ENCODE measurements around the gene ARPC1A. TPM values are rescaled to one million over a fixed set of nuclear protein-coding genes. Genes with fewer than 3 reads are reported as not detected.
"Not testable (repeated sequence)": the region's sequence is repeated elsewhere in the genome, so short reads cannot be mapped to it uniquely, and the experiment has no call there.

ARPC1A gene
- total RNA-seq, 8 experiments from 2014 or later, result 82.9 to 171 (median 106) TPM

- H3K4me1 ChIP-seq (replicated peaks in 1 of 2), result peaks cover 5 to 24% of the 10 kb centered on the region in 2 donors
- ATAC-seq (replicated peaks in 6 of 8), result peak in 4 of 8 experiments; percentile 10 to 25 (median 20)
- in situ Hi-C loops (cut with MboI; ENCODE audit: low pct_unique_long_range_greater_than_20kb in 2 of 9, low sequenced_read_pairs in 9 of 9, unreplicated experiment in 9 of 9), result no loop called here
- WGBS, 10 experiments, result 0 to 73% (median 30%) methylated on average over 1 to 10 of the region's 14 CpGs; no CpG with 5 or more reads in 3 of the 10 experiments
- H3K27ac ChIP-seq, result peak overlapping the region; percentile 86 to 95
- peak overlapping the region; percentile 84 to 99 (median 98) for H3K4me3 ChIP-seq
These were observed 651 bp upstream of the ARPC1A start for GRCh38 chr7:99325001-99325493.

- 0 to 6% (median 0%) methylated on average over 1 to 9 of the region's 10 CpGs; no CpG with 5 or more reads in 1 of the 10 experiments for WGBS, 10 experiments
- Histone ChIP-seq H3K27ac (peak overlapping the region; percentile 86 to 95), H3K4me1 (replicated peaks in 1 of 2) (peaks cover 5 to 17% of the 10 kb centered on the region in 2 donors), H3K4me3 (peak overlapping the region; percentile 84 to 99 (median 98))
- ATAC-seq (replicated peaks in 6 of 8), result no peak
- in situ Hi-C loops (cut with MboI; ENCODE audit: low pct_unique_long_range_greater_than_20kb in 2 of 9, low sequenced_read_pairs in 9 of 9, unreplicated experiment in 9 of 9), result no loop called here
These were observed 697 bp downstream of the ARPC1A start for GRCh38 chr7:99326408-99326782.

- in situ Hi-C loops (cut with MboI; ENCODE audit: low pct_unique_long_range_greater_than_20kb in 2 of 9, low sequenced_read_pairs in 9 of 9, unreplicated experiment in 9 of 9); H3K27ac ChIP-seq; H3K4me3 ChIP-seq: not testable (repeated sequence)
- H3K4me1 ChIP-seq (replicated peaks in 1 of 2), result peaks cover 0 to 11% of the 10 kb centered on the region in 2 donors
- WGBS, 10 experiments, result 0 to 100% (median 95%) methylated on average over 1 to 7 of the region's 8 CpGs
- peak in 3 of 8 experiments; percentile 15 to 68 (median 60) for ATAC-seq (replicated peaks in 6 of 8)
These were observed 4.7 kb downstream of the ARPC1A start for GRCh38 chr7:99330314-99330961.

GRCh38 chr7:99331002-99331401, 5.3 kb downstream of the ARPC1A start:
- peak in 2 of 8 experiments; percentile 16 to 19 for ATAC-seq (replicated peaks in 6 of 8)
- in situ Hi-C loops (cut with MboI; ENCODE audit: low pct_unique_long_range_greater_than_20kb in 2 of 9, low sequenced_read_pairs in 9 of 9, unreplicated experiment in 9 of 9), result no loop called here
- WGBS, 10 experiments, result 73 to 100% (median 93%) methylated on average over 1 to 2 of the region's 2 CpGs
- H3K27ac ChIP-seq, result no peak overlapping the region
- no peak overlapping the region for H3K4me3 ChIP-seq
- peaks cover 0 to 11% of the 10 kb centered on the region in 2 donors for H3K4me1 ChIP-seq (replicated peaks in 1 of 2)

DNA sequence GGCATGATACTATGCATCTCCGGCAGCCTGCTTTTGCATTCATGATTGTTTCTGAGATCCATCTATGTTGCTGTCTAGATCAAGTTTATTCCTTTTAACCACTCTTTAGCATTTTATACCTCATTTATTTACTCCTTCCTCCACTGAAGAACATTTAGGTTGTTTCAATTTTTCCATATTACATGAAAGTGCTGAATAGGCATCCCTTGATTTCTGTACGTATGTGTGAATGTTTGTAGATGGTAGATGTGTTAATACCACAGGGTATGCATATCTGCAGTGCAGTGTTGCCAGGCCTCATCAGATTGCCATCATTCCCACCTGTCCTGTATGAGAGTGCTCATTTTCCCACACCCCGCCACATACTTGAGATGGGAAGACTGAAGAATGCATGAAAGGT, 13.9 kb downstream of the ARPC1A start:
- 83 to 100% (median 98%) methylated on average over 1 to 3 of the region's 3 CpGs for WGBS, 10 experiments
- no peaks in the 10 kb centered on the region for H3K4me1 ChIP-seq (replicated peaks in 1 of 2)
- no peak overlapping the region for H3K27ac ChIP-seq
- ATAC-seq (replicated peaks in 6 of 8), result no peak
- H3K4me3 ChIP-seq, result no peak overlapping the region
- in situ Hi-C loops (cut with MboI; ENCODE audit: low pct_unique_long_range_greater_than_20kb in 2 of 9, low sequenced_read_pairs in 9 of 9, unreplicated experiment in 9 of 9), result no loop called here

- WGBS, 10 experiments, result 33 to 100% (median 90%) methylated on average over 1 to 3 of the region's 3 CpGs; no CpG with 5 or more reads in 1 of the 10 experiments
- no peak overlapping the region for H3K27ac ChIP-seq
- ATAC-seq (replicated peaks in 6 of 8), result no peak
- in situ Hi-C loops (cut with MboI; ENCODE audit: low pct_unique_long_range_greater_than_20kb in 2 of 9, low sequenced_read_pairs in 9 of 9, unreplicated experiment in 9 of 9), result no loop called here
- no peak overlapping the region for H3K4me3 ChIP-seq
- no peaks in the 10 kb centered on the region for H3K4me1 ChIP-seq (replicated peaks in 1 of 2)
These were observed 15.0 kb downstream of the ARPC1A start for GRCh38 chr7:99340659-99341058.

DNA sequence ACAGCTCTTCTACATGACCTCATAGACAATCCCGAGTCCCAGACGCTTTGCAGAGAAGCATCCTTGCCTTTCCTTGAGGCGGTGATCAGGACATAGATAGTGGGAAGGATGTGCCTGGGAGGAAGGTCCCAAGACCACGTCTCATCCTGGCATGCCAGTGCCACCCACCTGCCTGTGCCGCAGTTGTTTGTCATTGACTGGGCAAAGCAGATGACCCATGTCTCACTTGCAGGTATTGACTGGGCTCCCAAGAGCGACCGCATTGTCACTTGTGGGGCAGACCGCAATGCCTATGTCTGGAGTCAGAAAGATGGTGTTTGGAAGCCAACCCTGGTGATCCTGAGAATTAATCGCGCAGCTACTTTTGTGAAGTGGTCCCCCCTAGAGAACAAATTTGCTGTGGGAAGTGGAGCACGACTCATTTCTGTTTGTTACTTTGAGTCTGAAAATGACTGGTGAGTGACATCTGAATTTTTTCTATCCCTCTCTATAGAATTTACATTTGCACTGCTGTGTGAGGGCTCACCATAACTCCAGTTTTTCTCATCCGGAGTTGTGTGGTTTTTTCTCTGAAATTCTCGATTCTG, 18.5 kb downstream of the ARPC1A start:
- WGBS, 10 experiments, result 40 to 100% (median 91%) methylated on average over 1 to 9 of the region's 13 CpGs
- H3K4me3 ChIP-seq, result no peak overlapping the region
- H3K4me1 ChIP-seq (replicated peaks in 1 of 2), result no peaks in the 10 kb centered on the region
- no peak overlapping the region for H3K27ac ChIP-seq
- in situ Hi-C loops (cut with MboI; ENCODE audit: low pct_unique_long_range_greater_than_20kb in 2 of 9, low sequenced_read_pairs in 9 of 9, unreplicated experiment in 9 of 9), result no loop called here
- no peak for ATAC-seq (replicated peaks in 6 of 8)

DNA sequence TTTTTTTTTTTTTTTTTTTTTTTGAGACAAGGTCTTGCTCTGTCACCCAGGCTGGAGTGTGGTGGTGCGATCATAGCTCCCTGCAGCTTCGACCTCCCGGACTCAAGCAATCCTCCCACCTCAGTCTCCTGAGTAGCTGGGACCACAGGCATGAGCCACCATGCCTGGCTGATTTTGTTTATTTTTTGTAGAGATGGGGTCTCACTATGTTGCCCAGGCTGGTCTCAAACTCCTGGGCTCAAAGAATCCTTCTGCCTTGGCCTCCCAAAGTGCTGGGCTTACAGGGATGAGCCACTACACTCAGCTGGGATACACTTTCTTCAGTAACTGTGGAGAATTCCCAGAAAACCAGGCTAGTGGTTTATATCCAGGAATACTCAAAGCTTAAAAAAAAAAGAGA, 24.9 kb downstream of the ARPC1A start:
- H3K4me1 ChIP-seq (replicated peaks in 1 of 2); in situ Hi-C loops (cut with MboI; ENCODE audit: low pct_unique_long_range_greater_than_20kb in 2 of 9, low sequenced_read_pairs in 9 of 9, unreplicated experiment in 9 of 9); H3K4me3 ChIP-seq; H3K27ac ChIP-seq; ATAC-seq (replicated peaks in 6 of 8): not testable (repeated sequence)
- 60 to 100% (median 100%) methylated on average over 1 to 3 of the region's 3 CpGs; no CpG with 5 or more reads in 4 of the 10 experiments for WGBS, 10 experiments

- in situ Hi-C loops (cut with MboI; ENCODE audit: low pct_unique_long_range_greater_than_20kb in 2 of 9, low sequenced_read_pairs in 9 of 9, unreplicated experiment in 9 of 9), result no loop called here
- H3K27ac ChIP-seq, result no peak overlapping the region
- H3K4me1 ChIP-seq (replicated peaks in 1 of 2), result no peaks in the 10 kb centered on the region
- 29 to 100% (median 100%) methylated on average over 1 to 2 of the region's 5 CpGs; no CpG with 5 or more reads in 4 of the 10 experiments for WGBS, 10 experiments
- H3K4me3 ChIP-seq, result no peak overlapping the region
- ATAC-seq (replicated peaks in 6 of 8), result no peak
These were observed 26.5 kb downstream of the ARPC1A start for GRCh38 chr7:99352247-99352646.

GRCh38 chr7:99355098-99355497, 29.4 kb downstream of the ARPC1A start:
- H3K4me1 ChIP-seq (replicated peaks in 1 of 2), result no peaks in the 10 kb centered on the region
- 90 to 100% (median 97%) methylated on average over 2 to 6 of the region's 7 CpGs; no CpG with 5 or more reads in 2 of the 10 experiments for WGBS, 10 experiments
- no peak for ATAC-seq (replicated peaks in 6 of 8)
- in situ Hi-C loops (cut with MboI; ENCODE audit: low pct_unique_long_range_greater_than_20kb in 2 of 9, low sequenced_read_pairs in 9 of 9, unreplicated experiment in 9 of 9), result no loop called here
- no peak overlapping the region for H3K4me3 ChIP-seq
- H3K27ac ChIP-seq, result no peak overlapping the region

- in situ Hi-C loops (cut with MboI; ENCODE audit: low pct_unique_long_range_greater_than_20kb in 2 of 9, low sequenced_read_pairs in 9 of 9, unreplicated experiment in 9 of 9), result no loop called here
- ATAC-seq (replicated peaks in 6 of 8), result no peak
- Histone ChIP-seq H3K27ac (no peak overlapping the region), H3K4me1 (replicated peaks in 1 of 2) (no peaks in the 10 kb centered on the region), H3K4me3 (no peak overlapping the region)
- WGBS, 10 experiments, result 89 to 100% (median 92%) methylated on average over 1 to 8 of the region's 16 CpGs; no CpG with 5 or more reads in 2 of the 10 experiments
These were observed 32.2 kb downstream of the ARPC1A start for GRCh38 chr7:99357701-99358490.

DNA sequence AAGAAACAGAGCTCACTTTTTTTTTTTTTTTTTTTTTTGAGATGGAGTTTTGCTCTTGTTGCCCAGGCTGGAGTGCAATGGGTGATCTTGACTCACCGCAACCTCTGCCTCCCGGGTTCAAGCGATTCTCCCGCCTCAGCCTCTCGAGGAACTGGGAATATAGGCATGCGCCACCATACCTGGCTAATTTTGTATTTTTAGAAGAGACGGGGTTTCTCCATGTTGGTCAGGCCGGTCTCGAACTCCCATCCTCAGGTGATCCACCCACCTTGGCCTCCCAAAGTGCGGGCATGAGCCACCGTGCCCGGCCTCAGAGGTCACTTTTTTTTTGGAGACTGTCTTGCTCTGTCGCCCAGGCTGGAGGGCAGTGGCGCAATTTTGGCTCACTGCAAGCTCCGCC, 32.8 kb downstream of the ARPC1A start:
- H3K27ac ChIP-seq; ATAC-seq (replicated peaks in 6 of 8); H3K4me1 ChIP-seq (replicated peaks in 1 of 2); H3K4me3 ChIP-seq; in situ Hi-C loops (cut with MboI; ENCODE audit: low pct_unique_long_range_greater_than_20kb in 2 of 9, low sequenced_read_pairs in 9 of 9, unreplicated experiment in 9 of 9): not testable (repeated sequence)
- 80 to 100% (median 93%) methylated on average over 1 to 9 of the region's 15 CpGs; no CpG with 5 or more reads in 3 of the 10 experiments for WGBS, 10 experiments
